Activated CD4-positive, alpha-beta T cell treated with anti-CD3 and anti-CD28 coated beads, Interleukin-2, amount 50 U/mL, for 1 hour (primary cell): ENCODE results near the gene AFG1L.
"Not testable (repeated sequence)": the region's sequence is repeated elsewhere in the genome, so short reads cannot be mapped to it uniquely, and the experiment has no call there.

Source experiments
- DNase-seq: peaks from one replicate; pipeline ENCODE4 v3.0.0-alpha.2; 2020

AFG1L gene

DNA sequence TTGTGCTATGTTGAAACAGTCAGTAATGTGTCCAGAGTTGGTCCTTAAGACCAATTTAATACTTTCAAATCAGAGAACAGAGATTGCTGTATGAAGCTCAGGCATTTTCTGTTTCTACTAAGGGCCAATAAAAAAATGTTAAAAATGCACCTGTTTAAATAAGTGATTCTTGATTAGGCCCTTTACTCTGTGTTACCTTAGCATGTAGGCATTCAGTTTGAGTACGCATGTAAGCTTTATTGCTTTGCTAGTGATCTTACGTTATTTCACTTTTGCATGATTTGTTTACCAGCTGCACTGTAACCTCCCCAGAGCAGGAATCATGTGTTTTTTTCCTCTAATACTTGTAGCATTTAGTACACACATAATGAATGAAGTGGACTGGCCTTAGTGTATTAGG is 61.0 kb downstream of the AFG1L start:
- no peak for DNase-seq

DNA sequence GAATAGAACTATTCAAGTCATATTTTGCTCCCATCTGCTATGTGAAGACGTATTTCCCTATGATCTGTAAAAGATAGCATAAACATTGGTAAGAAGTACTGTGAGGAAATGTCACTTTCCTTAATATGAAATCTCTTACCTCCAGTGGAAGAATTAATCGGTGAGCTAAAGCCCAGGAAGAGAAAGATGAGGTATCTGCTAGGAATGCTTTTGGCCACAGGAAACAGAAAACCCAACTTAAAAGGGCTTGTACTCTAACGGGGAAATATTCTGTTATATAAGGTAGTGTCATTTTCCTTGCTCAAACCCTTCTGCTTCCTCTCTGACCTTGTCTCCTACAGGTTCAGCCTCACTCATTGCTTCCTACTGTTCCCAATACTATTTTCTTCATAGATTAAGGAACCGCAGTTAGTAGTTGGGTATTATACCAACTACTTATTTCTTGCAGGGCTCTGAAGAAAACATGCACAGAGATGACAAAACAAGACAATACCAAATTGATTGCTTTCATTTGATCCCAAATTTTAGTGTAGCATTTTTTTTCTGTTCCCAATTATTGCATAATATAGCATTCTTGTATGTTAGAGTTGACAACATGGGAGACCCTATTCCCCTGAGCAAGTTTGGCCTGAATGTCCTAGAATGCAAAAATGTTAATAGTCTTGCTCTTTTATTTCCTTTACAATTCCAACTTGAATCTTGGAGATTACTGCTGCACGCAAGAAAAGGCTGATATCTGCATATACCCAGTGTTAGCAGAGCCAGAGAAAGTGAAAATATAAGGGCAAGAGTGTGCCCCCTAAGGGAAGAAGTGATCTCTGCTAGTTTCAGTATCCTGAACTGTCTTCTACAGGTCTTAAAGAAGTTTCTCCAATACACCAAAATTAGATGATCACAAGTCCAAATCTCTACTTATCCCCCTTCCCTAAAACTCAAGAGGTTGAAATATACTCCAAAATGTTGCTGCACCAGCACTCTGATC is 65.3 kb downstream of the AFG1L start:
- DNase-seq = no peak

DNA sequence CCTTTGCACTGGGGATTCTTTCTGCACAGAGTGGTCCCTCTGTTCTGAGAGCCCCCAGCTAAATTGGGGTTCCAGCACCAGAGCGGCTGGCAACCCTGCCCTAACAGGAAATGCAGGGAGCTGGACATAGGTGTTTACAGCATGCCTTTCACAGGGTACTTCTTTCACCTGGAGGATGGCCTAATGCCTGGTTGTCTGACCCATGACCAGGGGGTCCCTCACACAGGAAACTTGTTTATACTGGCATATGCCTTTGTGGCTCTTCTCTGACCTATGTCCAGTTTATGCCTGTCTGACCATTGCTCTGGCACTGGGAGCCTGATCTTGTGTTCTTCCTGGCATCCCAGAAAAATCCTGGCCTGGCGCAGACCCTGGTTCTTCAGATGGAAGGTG is 66.1 kb downstream of the AFG1L start:
- DNase-seq = no peak

DNA sequence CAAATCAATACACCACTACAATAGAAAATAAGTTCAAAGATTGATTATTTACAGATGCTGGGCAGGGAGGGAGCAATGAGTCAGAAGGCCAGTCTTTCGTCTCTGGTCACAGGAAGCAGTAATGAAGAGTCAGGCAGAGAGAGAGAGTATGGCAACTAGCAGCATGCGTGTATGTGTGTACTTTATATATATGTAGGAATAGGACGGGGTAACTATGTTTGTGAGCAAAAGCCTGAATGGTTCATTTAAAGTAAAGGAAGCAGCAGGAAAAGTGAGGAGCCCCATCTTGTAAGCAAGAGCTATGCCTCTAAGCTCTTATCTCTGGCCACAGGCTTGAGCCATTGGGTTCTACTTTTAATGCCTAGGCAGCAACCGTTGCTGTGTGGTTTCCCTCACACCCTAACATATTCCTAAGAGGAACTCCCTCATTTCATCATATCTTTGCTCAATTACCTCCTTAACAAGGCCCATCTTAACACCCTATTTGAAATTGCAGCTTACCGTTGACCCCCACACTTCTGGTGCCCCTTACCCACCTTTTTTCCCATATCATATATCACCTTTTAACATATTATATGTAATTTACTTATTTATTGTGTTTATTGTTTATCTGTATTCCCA is 66.6 kb downstream of the AFG1L start:
- no peak for DNase-seq

DNA sequence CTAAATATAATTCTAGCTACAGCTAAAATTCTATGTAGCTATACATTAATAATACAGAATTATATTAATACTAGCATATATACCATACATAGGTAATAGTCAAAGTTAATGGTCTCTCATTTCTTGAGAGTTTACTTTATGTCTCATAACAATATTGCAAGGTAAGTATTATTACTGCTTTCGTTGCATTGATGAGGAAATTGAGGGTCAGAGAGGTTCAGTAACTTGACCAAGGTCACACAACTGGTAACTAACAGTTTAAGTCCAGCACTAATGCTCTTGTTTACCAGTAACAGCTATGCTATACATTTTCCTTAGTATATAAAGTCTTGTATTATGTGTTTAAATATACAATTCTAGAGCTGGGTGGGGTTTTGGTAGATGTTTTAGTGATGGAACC is 67.6 kb downstream of the AFG1L start:
- no peak for DNase-seq

DNA sequence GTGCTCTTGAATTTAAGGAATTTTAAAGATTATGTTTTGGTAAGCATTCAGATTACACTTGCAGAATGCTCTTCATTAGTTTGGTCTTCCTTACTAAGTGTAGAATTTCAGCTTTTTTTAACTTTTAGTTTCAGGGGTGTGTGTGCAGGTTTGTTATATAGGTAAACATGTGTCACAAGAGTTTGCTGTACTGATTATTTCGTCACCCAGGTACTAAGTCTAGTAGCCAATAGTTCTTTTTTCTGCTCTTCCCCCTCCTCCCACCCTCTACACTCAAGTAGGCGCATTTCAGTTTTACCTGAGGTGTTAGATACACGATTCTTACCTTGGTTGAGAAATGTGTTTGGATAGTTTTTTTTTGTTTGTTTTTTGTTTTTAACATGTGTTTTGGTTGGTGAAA is 68.3 kb downstream of the AFG1L start:
- DNase-seq = no peak

DNA sequence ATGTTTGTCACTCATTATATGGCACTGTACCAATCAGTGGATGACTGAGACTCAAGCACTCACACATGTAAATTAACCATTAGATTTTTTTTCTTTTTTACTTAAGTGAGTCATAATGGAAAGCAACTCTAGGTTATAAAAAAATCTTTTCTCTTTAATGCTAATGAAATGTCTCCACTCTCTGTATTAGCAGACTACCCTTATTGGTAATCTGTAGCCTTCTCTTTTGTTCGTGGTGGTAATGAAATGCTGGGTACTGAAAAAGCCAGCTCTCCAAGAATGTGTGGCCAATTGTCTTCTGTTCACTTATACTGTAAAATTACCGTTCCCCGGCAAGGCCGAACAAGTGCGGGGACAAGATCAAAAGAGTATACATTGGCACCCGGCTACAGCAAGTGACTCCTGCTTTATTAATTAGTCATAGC is 69.0 kb downstream of the AFG1L start:
- DNase-seq = no peak

DNA sequence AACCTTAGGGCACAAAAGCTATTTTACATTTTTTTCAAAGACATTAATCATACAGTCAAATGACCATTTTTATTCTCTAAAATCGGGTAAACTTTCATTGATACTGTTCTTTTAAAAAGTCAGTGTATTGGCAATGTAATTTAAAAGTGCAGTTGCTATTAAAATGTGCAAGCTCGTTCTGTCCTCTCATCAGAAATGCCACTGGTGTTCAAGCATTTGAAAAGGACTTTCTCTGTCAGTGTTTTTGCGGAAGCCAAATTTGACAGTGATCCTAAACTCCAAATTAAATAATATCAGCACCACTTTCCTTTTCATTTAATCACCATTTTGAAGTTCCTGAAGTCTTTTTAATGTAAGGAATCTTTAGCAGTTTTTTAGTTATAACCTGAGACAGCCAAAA is 69.6 kb downstream of the AFG1L start:
- no peak for DNase-seq

DNA sequence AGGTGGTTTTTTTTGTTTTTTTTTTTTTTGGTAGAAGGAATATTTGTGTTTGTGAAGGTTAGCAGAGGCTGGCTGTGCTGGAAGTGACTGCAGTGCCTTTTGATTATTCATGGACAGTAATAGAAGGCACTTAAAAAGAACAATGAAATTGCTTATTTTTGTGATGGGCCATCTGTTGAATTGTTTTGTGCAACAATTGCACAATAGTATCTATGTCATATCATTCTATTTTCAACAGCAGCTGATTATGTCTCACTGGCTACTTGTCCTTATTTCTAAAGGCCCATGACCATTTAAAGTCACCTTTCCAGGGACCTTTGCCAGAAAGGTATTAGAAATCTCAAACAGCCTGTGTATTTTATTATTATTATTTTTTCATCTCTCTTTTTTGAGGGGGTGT is 70.6 kb downstream of the AFG1L start:
- DNase-seq = no peak

DNA sequence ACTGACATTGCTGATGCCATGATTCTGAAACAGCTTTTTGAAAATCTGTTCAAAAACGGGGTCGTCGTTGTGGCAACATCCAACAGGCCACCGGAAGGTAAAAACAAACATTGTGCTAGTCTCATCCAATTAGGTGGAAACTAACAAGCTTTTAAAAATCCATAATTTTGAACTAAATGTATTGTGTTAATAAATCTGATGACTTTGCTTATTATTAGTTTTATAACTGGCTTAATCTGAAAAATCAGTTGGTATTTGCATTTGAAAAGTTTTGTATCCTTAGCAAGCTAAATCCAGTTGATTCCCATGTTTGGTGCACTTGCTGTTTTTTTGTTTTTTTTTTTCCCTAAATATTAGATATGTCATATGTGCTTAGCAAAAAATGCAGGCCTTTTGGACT is 71.4 kb downstream of the AFG1L start:
- DNase-seq = no peak

DNA sequence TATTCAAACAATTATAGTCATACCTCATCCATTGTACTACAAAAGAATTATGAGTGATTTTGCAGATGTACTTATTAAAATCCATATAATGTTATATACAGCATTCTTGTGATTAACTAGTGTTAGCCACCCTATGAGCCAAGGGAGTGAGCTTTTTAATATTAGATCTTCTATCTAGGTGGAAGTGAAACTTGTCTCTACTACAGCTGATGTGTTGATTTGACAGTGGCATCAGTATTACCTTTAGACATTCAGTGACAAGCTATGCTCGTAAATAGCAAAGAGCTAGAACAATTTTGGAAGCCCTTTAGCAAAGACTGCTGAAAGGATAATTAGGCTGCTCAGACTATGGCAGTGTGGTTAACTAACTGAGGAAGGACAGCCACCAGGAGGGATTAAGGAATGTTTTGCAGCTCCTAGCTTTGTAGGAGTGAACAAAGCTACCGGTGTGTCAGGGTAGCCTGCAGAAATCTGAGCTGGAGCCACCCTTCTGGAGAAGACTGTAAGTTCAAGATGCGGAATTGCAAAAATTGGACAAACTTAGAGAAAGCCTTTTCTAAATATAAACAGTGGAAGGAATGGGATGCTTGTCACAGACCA is 73.7 kb downstream of the AFG1L start:
- no peak for DNase-seq

DNA sequence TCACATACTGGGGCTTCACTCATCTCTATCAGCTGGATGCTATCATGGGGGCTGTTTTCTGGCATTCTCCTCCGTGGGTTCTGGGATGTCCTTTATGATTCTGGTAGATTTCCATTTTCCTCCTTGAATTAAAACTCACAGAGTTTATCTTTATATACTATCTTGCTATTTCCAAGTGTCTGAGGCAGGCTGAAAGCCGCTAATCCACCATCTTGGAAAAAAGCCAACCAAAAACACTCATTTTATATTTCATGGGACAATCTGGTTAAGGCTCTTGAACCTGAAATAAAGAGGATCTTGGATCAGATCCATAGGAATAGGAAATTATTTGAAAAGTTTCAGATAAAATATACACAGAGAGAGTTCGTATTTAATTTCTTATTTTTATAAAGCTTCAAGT is 86.0 kb downstream of the AFG1L start:
- no peak for DNase-seq

DNA sequence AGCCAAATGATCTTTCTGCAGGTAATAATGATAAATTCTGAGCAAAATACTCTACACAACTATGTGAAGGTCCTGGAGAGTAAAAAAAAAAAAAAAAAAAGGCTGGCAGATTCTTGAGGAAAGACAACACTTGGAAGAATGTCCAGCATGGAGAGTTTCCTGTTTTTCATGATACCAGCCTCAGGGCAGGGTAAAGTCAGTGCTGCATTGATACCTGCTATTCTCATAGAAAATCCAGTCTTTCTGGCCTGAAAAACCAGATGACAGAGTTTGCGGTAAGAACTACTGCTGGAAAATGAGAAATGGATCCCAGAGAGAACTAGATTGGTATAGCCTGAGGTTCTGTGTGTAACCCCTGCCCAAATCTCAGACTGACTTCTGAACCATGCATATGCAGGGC is 89.1 kb downstream of the AFG1L start:
- no peak for DNase-seq

DNA sequence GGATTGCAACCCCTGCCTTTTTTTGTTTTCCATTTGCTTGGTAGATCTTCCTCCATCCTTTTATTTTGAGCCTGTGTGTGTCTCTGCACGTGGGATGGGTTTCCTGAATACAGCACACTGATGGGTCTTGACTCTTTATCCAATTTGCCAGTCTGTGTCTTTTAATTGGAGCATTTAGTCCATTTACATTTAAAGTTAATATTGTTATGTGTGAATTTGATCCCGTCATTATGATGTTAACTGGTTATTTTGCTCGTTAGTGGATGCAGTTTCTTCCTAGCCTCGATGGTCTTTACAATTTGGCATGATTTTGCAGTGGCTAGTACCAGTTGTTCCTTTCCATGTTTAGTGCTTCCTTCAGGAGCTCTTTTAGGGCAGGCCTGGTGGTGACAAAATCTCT is 94.3 kb downstream of the AFG1L start:
- DNase-seq = not testable (repeated sequence)

DNA sequence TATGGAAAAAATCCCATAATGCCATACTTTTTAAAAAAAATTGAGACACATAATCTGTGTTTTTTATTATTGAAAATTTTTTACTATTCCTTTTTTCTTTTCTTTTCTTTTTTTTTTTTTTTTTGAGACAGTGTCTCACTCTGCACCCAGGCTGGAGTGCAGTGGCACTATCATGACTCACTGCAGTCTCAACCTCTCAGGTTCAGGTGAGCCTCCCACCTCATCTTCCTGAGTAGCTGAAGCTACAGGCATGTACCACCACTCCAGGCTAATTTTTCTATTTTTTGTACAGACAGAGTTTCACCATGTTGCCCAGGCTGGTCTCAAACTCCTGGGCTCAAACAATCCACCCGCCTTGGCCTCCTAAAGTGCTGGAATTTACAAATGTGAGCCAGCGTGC is 100.4 kb downstream of the AFG1L start:
- no peak for DNase-seq

DNA sequence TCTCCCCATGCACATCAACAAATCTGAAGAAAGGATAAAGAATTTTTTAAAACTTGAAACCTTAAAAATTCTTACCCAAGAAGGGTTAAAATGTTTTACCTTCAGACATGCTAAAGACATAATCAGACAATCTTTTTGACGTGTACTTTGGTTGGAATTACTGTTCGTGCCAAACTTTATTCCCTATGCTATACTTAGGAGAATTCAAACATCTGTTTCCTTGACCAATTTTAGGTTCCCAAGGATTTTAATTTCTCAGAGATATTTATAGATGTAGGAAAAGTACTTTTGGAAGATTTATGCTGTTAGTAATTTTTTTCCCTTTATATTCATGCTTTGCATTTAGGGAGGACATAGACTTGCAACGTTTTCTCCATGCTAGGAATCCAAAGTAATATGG is 108.4 kb downstream of the AFG1L start:
- no peak for DNase-seq

DNA sequence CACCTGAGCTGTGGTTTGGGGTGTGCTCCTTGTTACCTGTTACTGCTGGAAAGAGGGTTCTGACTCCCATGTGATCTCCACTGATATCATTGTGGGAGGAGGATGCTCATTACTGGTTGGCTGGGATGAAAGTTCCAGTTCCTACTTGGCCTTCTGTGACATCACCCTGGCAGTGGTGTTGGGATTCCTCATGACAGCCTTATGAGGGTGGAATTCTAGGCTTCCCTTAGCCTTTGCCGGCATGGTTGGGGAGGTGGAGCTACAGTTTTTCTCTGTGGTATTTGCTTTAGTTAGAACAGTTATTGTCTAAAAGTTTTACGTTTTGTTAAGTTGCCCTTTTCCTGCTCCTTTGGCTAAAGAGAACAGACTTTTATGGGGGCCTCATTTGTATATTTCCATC is 112.1 kb downstream of the AFG1L start:
- no peak for DNase-seq

DNA sequence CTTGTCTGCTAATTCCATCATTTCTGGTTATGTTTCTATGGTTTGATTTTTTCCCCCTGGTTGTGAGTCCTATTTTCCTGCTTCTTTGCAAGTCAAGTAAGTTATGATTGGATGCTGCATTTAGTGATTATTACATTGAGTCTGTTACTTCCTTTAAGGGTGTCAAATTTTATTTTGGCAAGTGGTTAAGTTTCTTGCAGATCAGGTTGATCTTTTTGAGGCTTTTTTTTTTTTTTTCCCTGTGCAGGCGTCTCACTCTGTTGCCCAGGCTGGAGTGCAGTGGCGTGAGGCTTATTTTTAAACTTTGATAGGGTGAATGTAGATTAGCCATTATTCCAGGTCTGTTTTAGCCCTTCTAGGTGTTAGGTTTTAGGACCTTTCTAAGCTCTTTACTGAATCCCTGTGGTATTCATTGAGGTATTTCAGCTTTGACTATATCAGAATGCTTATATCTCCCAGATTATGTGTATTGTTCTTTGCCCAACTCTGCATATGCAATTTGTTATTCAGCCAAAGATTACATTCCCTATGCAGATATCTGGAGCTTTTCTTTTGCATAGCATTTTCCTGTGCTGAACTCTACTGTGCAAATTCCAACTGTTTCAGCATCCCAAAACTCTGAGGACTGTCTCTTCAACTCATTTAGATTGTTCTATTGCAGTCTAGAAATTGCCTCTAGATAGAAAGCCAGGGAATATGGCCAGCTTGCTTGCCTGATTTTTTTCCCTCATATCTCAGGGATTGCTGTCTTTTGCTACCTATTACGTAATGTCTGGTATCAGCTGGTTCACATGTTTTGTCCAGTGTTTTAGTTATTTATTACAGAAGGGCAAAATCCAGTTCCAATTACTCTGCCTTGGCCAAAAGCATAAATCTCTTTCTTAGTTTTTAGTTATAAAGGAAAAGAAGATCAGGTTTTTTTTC is 113.3 kb downstream of the AFG1L start:
- DNase-seq = no peak

DNA sequence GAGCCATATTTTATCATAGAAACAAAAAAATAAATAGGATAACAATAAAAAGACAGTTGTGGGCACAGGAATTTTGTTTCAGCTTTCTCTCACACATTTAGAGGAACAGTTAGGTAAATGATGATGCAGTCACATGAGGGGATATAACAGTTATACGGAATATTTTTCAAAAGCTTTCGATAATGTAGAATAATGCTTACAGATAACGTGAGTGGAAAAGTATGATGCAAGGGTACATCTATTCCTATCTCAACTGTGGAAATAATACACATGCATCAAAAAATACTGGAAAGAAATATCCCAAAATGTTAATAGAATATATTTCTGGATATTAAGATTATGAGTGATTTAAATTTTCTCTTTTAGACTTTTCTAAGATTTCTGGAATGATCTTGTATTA is 114.0 kb downstream of the AFG1L start:
- DNase-seq = no peak

DNA sequence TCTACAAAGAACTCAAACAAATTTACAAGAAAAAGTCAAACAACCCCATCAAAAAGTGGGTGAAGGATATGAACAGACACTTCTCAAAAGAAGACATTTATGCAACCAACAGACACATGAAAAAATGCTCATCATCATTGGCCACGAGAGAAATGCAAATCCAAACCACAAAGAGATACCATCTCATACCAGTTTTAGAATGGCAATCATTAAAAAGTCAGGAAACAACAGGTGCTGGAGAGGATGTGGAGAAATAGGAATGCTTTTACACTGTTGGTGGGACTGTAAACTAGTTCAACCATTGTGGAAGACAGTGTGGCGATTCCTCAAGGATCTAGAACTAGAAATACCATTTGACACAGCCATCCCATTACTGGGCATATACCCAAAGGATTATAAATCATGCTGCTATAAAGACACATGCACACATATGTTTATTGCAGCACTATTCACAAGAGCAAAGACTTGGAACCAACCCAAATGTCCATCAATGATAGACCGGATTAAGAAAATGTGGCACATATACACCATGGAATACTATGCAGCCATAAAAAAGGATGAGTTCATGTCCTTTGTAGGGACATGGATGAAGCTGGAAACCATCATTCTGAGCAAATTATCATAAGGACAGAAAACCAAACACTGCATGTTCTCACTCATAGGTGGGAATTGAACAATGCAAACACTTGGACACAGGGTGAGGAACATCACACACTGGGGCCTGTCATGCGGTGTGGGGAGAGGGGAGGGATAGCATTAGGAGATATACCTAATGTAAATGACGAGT is 121.4 kb downstream of the AFG1L start:
- not testable (repeated sequence) for DNase-seq

DNA sequence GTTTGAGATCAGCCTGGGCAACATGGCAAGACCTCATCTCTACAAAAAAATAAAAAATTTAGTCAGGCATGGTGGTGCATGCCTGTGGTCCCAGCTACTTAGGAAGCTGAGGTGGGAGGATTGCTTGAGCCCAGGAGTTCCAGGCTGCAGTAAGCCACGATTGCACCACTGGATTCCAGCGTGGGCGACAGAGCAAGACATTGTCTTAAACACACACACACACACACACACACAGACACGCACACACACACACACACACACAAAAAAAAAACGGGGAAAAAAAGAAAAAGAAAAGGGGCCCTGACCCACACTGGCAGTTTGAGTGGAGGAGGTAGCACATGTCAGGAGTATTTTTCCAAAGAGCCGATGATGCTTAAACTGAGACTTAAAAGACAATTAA is 122.2 kb downstream of the AFG1L start:
- no peak for DNase-seq

DNA sequence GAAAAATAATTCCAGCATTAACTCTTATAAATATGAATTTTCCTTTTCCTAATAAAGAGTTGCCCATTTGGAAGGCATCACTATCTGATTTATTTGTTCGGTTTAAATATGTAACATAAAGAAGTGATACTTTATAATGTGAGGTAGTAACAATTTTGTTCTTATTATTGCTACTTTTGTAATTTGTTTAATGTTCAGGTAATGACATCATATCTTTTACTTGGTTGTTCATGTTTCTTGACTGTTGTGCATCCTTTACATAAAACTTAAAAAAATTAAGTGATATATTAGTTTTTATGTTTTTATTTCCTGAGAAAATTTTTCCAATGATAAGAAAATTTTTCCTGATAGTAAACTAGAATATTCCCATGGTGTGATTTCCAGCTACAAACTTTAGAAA is 124.6 kb downstream of the AFG1L start:
- DNase-seq = no peak
